Measurements from ENCODE around the gene MEOX2.

- no peak for TF ChIP-seq MXI1 (conservative IDR thresholded peaks at IDR 0.05; ENCODE audit: poor library complexity, severe bottlenecking)
- TF ChIP-seq EP300 (conservative IDR thresholded peaks at IDR 0.05; ENCODE audit: poor library complexity, severe bottlenecking) = no peak
- no peak for TF ChIP-seq POLR2AphosphoS5 (IDR thresholded peaks at IDR 0.05)
These were observed 105.7 kb downstream of the MEOX2 start for GRCh38 chr7:15580604-15581351.

Data from neural cell (in vitro differentiated cells).